HG03095 (cell line): Measurements from ENCODE around the gene AUTS2.
A peak's percentile ranks its signal among the peaks of the same experiment; 100 is the strongest.

Experiments used
- ATAC-seq: cut with Tn5 transposase; IDR thresholded peaks from one replicate; pipeline ENCODE4 v1.9.1; 2021; ENCODE audit warnings: moderate library complexity; ENCODE audit not compliant: unreplicated experiment

AUTS2 gene

DNA sequence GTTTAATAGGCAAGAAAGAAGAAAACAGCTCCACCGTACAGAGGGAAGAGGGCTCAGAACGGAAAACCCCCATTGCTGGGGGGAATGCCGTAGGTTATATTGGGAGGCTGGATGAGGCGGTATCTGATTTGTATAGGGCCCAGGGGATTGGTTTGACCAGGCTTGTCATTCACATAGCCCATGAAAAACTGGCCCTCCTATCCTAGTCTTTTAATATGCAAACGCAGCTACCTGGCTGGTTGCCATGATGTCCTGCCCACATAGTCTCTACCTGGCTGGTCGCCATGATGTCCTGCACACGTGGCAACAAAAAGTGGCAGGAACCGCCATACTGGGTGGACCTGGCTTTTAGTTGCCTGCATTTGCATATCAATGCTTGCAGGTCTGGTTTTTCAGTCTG lies 84.7 kb downstream of the AUTS2 start:
- ATAC-seq: no peak

DNA sequence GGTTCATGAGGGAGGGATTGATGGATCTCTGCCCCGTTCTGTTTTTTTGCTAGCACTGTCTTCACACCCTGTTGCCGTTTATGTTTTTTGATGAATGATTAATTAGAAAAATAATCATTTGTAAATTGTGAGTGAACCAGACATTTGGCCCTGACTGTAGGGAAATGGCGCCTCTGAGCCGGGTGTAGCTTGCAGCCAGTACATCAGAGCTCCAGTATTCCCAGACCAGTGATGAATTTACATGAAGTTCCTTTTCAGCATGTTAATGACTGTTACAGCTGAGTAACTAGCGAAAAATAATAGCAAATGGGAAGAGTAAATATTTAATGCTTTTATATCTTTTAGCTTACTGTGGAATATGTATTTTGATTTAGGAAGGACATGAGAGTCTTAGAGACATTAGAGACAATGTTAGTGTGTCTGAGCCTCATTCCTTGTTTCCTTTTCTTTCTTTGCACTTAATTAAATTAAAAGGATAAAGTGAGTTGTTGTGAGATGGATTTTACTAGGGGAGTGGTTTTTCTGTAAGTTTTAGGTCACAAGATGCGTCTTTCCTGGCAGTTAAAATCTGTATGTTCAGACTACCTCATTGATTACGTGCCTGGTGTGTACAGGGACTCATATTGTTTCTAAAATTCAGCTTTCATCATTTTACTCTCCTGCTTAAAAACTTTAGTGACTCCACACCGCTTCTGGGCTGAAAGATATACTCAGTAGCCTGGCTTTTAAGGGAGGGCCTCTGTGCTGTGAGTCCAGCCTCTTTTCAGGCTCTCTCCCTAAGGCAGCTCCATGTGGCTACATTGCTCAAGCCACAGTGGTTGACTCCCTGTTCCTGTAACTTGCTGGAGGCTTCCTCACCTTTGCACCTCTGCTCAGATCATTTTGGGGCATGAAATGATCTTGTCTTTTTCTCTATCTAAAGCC lies 86.4 kb downstream of the AUTS2 start:
- no peak for ATAC-seq

DNA sequence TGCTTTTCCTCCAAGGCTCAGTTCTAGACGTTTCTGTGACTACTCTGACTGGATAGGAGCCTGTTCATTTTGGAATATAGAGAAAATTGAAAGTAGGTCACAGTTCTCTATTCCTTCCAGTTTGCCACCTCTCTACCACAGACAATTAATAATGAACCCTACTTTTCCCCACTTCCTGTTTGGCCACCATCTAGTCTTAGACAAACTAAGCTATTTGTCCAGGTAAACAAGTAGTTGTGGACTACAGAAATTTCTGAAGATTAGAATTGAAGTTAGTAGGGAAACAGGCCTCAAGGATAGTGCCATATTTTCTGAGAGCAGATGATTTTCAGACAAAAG lies 87.0 kb downstream of the AUTS2 start:
- ATAC-seq: no peak

DNA sequence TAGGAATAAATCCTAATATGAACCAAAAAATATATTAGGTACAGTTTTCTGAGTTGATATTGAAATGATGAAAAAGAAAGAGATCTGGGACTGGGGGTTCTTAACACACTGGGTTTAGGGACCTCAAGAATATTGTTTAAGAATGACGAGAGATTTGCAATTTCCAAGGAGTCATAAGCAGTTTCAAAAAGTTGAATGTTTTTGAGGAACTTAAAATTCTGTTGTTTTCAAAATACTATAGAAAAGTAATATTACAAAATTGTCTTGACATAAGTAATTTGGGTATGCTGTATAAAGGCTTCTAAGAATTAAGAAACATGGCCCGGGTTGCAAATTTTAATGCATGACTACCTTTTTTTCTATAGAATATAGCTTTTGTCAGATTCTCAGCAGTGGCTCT lies 88.1 kb downstream of the AUTS2 start:
- no peak for ATAC-seq

DNA sequence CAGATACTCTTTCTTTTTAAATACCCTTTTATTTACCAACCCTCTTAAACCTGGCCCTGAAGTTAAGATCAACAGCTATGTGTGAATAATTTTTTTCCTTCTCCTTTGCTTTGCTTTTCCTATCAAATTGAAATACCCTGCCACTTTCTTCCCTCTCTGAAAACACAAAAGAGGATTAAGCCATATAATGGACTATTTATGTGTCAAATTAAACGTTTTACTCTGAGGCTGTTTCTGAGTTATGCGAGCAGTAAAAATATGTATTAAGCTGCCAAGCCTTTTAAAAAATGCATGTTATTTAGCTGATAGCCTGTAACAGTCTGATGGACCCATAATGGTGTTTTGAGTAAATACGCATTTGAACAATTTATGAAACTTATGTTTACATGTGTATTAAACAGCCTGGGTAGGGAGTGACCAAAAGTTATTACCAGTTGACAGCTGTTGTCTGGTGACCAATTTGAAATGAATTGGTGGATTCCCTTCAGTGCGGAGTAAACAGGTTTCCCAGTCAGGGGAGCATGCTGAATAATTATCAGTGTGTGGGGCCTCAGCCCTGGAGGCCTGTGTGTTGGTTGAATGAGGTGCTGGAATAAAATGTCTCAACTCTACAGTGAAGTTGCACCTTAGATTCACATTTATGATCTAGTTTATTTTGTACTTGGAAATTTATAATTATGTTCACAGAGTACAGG lies 89.6 kb downstream of the AUTS2 start:
- no peak for ATAC-seq

DNA sequence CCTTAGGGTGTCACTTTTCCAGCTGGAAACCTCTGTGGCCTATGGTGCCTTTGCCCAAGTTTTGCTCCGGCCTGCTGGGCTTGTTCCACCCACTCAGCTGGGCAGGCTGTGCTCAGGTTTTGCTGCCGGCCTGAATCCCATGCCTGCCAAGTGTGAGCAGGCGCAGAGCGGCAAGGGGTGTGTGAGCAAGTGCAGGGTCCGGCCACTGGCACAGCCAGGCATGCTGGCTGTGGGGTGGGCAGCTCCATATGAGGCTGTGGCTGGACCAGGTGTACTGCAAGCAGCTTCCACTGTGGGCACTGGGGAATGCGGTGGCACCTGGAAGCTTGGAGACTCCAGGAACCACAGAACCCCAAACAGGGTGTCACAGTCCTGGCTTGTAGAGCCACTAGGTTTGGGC lies 92.1 kb downstream of the AUTS2 start:
- no peak for ATAC-seq

DNA sequence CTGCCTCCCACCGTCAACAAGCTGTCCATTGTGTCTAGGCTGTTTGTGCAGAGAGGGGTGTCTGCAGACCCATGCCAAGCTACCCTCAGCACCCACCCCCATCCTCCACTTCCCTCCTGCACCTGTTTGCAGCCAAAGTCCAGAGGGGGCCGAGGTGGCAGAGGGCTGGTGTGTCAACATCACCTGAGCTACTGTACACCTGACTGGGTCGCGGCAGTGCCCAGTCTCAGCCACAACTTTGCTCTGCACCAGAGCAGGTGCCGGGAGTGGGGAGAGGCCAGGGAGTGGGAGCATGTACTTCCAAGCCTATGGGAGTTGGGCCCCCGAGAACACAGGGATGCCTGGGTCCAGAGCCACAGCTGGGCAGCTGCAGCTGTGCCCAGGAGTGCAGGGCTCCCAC lies 93.1 kb downstream of the AUTS2 start:
- ATAC-seq: no peak

DNA sequence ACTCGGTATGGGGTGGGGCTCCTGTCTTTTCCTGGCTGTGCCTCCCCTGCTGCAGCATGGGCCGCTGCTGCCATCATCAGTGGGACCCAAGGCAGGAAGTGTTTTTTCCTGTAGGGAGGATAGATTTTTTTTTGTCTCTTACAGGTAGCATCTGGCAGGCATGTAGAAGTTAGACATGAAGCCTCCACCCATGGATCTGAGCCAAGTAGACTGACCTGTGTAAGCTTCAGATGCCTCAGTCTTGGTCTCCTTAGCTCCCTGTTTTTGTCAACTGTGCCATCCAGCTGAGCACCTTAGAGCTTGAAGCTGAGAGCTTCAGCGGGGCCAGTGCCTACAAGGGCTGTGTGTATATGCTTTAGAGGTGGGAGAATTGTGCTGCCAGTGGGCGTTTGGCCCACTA lies 93.5 kb downstream of the AUTS2 start:
- ATAC-seq: no peak

DNA sequence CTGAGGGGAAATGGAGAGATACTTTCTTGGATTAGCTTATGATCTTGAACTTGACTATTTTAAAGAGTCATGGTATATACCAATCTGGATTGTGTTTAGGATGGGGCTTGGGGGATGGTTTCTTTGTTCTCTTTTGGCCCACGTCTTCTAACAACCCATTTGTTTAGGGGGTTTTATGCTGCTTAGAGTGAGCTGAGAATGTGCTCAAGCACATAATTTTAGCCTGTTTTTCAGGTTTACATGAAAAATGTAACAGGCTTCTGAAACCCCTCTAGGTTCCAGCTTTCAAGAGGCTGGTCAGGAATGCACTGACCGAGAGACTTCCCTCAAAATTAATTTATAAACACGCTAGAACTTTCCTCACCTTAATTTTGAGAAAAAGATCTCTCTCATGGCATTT lies 94.3 kb downstream of the AUTS2 start:
- no peak for ATAC-seq

DNA sequence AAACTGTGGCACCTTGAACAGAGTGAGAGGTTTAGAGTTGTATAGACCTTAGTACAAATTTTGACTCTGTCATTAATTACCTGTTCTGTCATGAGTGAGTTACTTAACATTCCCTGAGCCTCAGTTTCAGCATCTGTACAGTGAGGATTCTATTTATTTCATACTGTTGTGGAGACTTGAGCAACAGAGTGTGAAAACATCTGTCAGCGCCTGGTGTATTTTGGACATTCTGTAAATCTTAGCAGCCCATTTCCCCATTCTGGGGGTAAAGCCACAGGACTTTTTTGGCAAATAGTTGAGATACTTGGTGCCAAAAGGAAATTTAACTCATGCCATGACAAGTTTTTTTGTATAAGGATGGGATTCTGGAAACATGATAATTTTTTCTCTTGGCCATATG lies 94.8 kb downstream of the AUTS2 start:
- ATAC-seq: no peak

DNA sequence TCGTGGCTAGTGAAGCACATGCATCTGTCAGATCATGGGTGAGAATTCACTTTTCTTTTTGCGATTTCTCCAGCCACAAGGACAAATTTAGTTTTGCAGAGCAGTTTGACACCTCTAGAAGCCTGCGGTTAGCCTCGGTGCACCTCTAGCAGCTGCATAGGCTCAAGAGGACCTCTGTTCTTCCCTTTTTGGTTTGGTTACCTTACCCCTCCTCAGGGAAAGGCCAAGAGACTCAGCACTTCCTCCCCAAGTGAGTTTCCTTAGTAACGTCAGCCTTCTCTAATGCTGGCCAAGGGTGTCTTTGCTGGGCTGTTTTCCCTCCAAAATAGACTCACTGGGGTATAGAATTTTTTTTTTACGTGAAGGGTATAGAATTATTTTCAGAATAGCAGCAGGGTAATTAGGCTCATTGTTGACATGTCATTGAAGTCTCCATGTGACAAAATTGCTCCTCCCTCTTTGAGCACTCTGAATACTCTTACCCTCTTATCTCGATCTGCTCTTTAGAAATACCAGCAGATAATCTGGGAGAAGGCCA lies 97.8 kb downstream of the AUTS2 start:
- peak; percentile 89 for ATAC-seq

DNA sequence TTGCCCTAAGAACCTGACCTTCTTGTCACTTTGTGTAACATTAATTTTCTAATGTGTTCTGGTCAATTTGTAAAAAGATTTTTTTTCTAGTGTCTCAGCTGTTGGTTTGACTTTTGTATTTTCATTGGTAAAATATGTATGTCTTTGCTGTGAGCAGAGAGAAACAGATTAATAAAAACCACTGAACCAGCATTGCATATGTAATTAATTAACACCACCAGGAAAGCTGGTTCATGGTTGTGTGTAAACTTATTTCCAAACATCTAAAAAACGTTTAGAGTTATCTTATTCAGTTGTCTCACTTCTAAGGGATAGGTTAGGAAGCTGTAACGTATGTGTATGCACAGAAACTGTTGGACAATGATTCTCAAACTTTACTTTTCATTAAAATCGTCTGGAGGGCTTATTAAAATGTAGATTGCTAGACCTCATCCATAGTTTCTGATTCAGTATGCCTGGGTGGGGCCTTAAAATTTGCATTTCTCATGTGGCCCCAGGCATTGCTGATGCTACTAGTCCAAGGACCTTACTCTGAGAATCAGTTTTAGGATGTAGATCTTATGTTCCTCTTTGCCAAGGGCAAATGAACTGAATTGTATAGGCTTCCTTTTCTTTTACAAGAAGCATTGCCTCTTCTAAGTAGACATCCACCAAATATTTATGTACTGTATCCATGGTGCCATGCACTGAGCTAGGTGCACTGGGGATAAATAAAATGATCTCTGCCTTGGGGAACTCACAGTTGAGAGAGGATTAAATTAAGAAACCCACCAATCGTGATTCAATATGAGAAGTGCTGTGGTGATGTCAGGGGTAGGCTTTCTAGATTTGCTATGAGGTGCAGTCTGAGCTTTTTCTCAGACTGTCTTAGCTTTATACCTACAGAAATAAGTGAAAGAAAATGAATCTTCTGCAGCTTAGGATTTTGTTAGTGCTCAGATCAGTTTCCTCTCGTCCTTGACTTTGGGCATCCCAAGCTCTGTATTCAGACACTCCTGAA lies 98.7 kb downstream of the AUTS2 start:
- no peak for ATAC-seq

DNA sequence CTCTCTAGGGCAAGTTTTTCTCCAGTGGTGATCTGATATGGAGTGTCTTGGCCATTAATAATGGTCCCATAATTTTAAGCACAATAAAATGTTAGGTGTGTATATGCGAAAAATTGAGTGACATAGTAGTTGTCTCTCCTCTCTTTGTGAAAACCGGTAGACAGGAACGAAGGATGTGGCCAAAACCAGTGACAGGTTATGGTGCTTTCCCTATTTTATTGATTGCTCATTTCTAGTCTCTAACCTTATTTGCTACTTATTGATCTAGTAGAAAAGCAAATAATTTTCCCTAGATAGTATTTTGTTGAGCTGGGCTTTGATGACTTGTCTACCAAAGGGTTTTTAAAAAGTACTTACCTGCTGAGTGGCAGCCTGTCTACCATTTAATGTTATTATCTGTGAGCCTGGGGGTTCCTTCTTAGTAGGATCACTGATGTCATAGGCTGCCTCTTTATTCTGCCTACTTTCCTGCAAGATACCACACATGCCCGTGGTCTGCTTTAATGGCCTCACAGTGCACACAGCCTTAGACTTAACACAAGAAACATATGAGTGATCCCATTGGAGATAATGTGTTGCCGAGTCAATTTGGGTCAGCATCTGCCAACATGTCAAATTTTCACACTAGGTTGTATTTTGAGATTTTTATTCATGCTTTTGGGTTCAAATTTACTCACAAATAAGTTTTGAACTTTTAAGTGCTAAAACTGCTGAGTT lies 100.0 kb downstream of the AUTS2 start:
- no peak for ATAC-seq

DNA sequence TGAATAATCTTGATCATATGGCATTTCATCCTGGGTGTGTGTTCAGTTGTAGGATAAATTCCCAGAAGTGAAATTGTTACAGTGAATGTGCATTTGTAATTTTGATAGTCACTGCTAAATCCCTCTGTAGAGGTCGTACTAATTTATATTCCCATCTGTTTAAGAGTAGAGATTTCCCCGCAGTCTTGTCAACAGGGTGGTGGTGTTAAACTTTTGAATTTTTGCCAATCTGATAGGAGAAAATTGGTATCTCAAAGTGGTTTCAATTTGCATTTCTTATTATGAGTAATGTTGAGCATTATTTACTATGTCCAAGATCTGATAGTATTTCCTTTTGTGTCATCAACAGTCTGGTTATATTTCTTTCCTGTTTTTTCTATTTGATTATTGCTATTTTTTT lies 101.7 kb downstream of the AUTS2 start:
- ATAC-seq: no peak

DNA sequence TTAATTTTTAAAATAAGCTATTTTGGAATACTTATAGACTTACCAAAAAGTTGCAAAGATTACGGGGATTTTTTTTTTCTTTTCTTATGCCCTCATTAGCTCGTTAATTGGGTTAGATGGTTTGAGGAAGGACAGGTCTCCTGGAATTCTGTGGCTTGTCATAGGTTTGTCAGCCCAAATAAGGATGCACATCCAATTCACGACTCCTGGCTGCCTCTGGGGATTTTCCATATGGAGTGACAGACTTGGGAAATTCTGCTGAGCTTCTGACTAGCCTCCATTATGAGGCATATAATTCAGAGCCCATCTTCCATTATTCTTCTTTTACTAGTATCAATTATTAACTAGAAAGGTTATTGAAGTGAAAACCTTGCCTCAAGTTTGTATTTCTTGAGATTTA lies 102.1 kb downstream of the AUTS2 start:
- no peak for ATAC-seq

DNA sequence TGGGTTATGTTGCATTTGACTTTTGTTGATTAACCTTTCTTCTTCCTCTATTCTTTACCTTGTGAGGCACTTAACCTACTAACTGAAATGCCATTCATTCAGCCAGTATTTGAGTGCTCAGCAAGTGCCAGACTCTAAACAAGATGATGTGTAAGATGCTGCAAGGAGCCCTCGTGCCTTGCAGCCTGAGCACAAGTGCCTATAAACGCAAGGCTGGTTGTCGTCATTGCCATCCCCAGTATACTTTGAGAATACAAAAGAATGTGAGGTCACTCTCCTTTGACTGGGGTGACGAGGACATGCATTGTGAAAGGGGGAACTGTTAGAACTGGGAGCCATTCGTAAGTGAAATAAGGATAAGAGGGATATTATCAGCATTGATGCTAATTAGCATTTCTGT lies 103.0 kb downstream of the AUTS2 start:
- ATAC-seq: no peak

DNA sequence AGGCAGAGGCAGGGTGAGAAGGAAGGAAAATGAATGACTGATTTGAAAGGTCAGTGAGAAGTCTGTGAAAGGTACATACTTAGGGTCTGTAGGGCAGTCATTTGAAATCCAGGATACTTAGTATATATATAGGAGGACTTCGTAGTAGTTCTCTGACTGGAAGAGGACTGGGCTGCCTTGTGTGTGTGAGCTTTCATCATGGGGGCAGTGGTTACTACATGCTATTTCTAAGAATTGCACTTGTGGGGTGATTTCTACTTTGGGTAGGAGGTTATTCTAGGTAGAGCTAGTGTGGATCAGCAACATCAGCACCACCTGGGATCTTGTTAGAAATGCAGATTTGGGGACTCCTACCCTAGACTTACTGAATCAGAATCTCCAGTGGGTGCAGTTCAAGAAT lies 104.1 kb downstream of the AUTS2 start:
- ATAC-seq: no peak

DNA sequence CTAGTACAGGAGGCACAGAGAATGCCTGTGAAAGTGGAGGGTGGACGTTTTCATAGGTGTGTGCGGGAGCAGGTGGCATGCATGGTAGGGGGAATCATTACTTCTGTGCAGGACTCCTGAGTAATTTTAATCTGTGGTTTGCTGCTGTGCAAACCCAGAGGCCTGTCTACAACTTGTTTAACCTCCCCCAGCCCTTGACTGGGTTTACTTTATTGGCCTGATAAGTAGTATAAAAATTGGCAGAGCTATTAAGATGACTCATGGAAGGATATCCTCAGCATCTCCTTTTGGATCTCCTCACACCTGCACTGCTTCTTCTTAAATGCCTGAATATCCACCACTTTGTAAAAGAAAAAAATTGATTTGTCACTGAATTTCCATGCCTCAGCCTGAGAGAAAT lies 104.8 kb downstream of the AUTS2 start:
- ATAC-seq: no peak

DNA sequence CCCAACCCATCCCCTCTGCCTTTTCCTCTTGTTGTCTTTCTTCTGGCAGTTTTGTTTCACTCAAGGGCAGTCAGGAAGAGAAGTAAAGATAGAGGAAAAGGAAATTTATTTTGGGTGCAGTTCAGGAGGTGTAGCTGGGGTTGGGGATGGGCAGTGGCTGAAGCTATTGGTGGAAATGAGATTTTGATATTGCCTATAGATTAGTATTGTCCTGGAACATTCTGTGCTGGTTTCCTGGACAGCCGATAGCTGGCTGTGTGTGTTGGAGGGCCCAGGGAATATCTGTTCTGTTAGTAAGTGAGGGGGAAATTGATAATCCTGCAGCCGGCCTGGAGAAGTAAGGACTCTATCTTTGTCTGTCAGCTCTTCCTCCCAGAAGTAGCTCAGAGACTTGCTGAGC lies 107.8 kb downstream of the AUTS2 start:
- ATAC-seq: no peak

DNA sequence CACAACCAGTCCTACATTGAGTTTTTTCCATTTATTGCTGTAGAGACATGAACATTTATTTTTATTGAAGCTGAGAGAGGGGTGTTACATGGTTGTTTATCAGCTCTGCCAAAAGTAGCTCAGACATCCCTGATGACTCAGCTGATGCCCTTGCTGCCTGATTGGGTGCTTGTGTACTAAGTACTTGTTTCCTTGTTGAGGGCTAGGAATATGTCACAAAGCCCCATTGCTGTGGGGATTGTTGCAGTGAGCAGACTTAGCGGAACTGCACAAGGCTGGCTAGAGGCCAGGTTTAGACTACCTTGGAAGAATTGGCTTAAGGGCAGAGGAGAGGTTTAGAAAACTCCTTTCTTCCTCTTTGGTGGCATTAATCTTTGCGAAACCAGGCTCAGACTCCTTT lies 110.6 kb downstream of the AUTS2 start:
- no peak for ATAC-seq
